GM18867 (cell line): ENCODE measurements around the gene RFT1.

Source experiments
- ATAC-seq: cut with Tn5 transposase; IDR thresholded peaks from one replicate; pipeline ENCODE4 v1.9.1; 2021; ENCODE audit warnings: mild to moderate bottlenecking, moderate library complexity; ENCODE audit not compliant: unreplicated experiment

Gene RFT1

GRCh38 chr3:53097887-53098286 is 32.3 kb downstream of the RFT1 start:
- no peak for ATAC-seq

GRCh38 chr3:53092942-53093341 is 37.3 kb downstream of the RFT1 start:
- ATAC-seq = no peak

- no peak for ATAC-seq
These were observed 38.0 kb downstream of the RFT1 start for GRCh38 chr3:53092216-53092615.

GRCh38 chr3:53091011-53091410 is 39.2 kb downstream of the RFT1 start:
- ATAC-seq = no peak

GRCh38 chr3:53089511-53089910 is 40.7 kb downstream of the RFT1 start:
- ATAC-seq = no peak

- ATAC-seq = no peak
These were observed 44.8 kb downstream of the RFT1 start for GRCh38 chr3:53085476-53085875.

- no peak for ATAC-seq
These were observed 45.8 kb downstream of the RFT1 start for GRCh38 chr3:53084310-53085001.

- no peak for ATAC-seq
These were observed 46.3 kb downstream of the RFT1 start for GRCh38 chr3:53083949-53084309.

GRCh38 chr3:53083521-53083920 is 46.7 kb downstream of the RFT1 start:
- no peak for ATAC-seq

GRCh38 chr3:53082736-53083135 is 47.5 kb downstream of the RFT1 start:
- no peak for ATAC-seq

- ATAC-seq = no peak
These were observed 48.9 kb downstream of the RFT1 start for GRCh38 chr3:53081318-53081717.

- ATAC-seq = no peak
These were observed 49.5 kb downstream of the RFT1 start for GRCh38 chr3:53080612-53081205.

- no peak for ATAC-seq
These were observed 50.3 kb downstream of the RFT1 start for GRCh38 chr3:53079791-53080555.

- no peak for ATAC-seq
These were observed 51.1 kb downstream of the RFT1 start for GRCh38 chr3:53079147-53079546.

- no peak for ATAC-seq
These were observed 51.6 kb downstream of the RFT1 start for GRCh38 chr3:53078656-53079055.

GRCh38 chr3:53077476-53078220 is 52.6 kb downstream of the RFT1 start:
- ATAC-seq = no peak

- no peak for ATAC-seq
These were observed 54.5 kb downstream of the RFT1 start for GRCh38 chr3:53075743-53076140.

GRCh38 chr3:53074761-53075742 is 55.2 kb downstream of the RFT1 start:
- ATAC-seq = no peak

GRCh38 chr3:53074366-53074696 is 55.9 kb downstream of the RFT1 start:
- ATAC-seq = no peak

GRCh38 chr3:53073553-53074365 is 56.5 kb downstream of the RFT1 start:
- no peak for ATAC-seq
